Transverse colon (tissue), 4 donors: ENCODE measurements around the gene TTL.

ENCODE experiments used
- EP300 ChIP-seq: sonication (generic); formaldehyde crosslinking; IDR thresholded peaks from one replicate; pipeline ENCODE4 v1.6.1; 2017; ENCODE audit warnings: antibody characterized with exemption, low read depth
- POLR2A ChIP-seq: fragments of 450-650 bp; IDR thresholded peaks from one replicate; pipeline ENCODE4 v1.6.1; 2016; ENCODE audit warnings: antibody characterized with exemption, mild to moderate bottlenecking, moderate library complexity
- POLR2AphosphoS5 ChIP-seq, 3 donors: sonication (generic); formaldehyde crosslinking; IDR thresholded peaks; one replicate each; pipeline ENCODE4 v1.6.1; 2016; ENCODE audit warnings: antibody characterized with exemption in 3 of 3
- TF ChIP-seq, protein P1 (sequence below), 5 experiments: fragments of 200-600 bp in 3 of 5; fragments of 450-650 bp in 2 of 5; sonication (generic) in 3 of 5; IDR thresholded peaks; 1 replicate in 2 of 5; 2 replicates in 3 of 5; pipeline ENCODE4 v1.5.1; 2016 to 2017; ENCODE audit warnings: antibody characterized with exemption in 5 of 5, inconsistent platforms in 3 of 5, mild to moderate bottlenecking in 2 of 5, moderate library complexity in 1 of 5

DNA sequence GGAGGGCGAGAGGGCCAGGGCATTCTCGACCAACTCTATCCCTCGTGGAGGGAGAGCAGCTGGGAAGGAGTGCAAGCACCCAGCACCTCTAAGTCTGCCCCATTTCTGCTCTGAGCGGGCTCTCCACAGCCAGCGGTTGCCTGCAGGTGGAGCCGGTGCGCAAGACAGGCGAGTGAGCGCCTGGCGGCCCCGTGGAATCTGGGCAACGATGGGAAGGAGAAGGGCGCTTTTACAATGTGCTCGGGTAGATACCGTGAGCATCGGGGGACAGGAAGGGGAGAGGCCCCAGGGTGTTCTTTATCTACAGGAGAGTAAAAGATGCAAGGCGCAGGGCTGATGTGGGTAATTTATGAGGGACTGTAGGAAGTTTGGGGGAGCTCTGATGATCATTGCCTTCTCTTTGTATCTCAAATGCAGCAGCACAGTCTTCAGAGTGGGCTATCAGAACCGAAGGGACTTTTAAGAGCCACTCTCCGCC, 867 bp upstream of the TTL start:
- TF ChIP-seq POLR2AphosphoS5 (IDR thresholded peaks at IDR 0.05): peak in 1 of 3 donors; percentile 31
- TF ChIP-seq, protein P1, sequence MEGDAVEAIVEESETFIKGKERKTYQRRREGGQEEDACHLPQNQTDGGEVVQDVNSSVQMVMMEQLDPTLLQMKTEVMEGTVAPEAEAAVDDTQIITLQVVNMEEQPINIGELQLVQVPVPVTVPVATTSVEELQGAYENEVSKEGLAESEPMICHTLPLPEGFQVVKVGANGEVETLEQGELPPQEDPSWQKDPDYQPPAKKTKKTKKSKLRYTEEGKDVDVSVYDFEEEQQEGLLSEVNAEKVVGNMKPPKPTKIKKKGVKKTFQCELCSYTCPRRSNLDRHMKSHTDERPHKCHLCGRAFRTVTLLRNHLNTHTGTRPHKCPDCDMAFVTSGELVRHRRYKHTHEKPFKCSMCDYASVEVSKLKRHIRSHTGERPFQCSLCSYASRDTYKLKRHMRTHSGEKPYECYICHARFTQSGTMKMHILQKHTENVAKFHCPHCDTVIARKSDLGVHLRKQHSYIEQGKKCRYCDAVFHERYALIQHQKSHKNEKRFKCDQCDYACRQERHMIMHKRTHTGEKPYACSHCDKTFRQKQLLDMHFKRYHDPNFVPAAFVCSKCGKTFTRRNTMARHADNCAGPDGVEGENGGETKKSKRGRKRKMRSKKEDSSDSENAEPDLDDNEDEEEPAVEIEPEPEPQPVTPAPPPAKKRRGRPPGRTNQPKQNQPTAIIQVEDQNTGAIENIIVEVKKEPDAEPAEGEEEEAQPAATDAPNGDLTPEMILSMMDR (IDR thresholded peaks at IDR 0.05): peak; percentile 73 to 81 (median 76)
- no peak for TF ChIP-seq POLR2A
- TF ChIP-seq EP300: no peak
